Epithelial cell of proximal tubule (primary cell): ENCODE measurements around the gene FNDC3A. TPM values are rescaled to one million over a fixed set of nuclear protein-coding genes. Genes with fewer than 3 reads are reported as not detected.
A peak's percentile ranks its signal among the peaks of the same experiment; 100 is the strongest.

Source experiments
- DNase-seq: peaks from one replicate; pipeline ENCODE4 v3.0.0-alpha.2; 2011; ENCODE audit warnings: low read depth
- H3K4me3 ChIP-seq: 2 replicates; pipeline ENCODE4 v1.5.1; 2011; ENCODE audit warnings: low read depth, mild to moderate bottlenecking, low read length
- CTCF ChIP-seq: conservative IDR thresholded peaks from 2 replicates; pipeline ENCODE4 v1.5.1; 2012; ENCODE audit warnings: low read depth, mild to moderate bottlenecking, low read length
- total RNA-seq: library from RNA; depleted of rRNA; stranded (reverse); fragments of >200 nt; gene quantifications from 2 replicates; pipeline ENCODE4 v1.2.3, GENCODE V29; 2015

The FNDC3A gene
- total RNA-seq, 1 donor from 2014 or later = 27.2 TPM

GRCh38 chr13:48976576-48977285 lies 1.0 kb downstream of the FNDC3A start:
- H3K4me3 ChIP-seq = peak overlapping the region; percentile 72
- no peak for DNase-seq
- TF ChIP-seq CTCF = no peak

- no peak for DNase-seq
- TF ChIP-seq CTCF = no peak
- peak overlapping the region; percentile 72 for H3K4me3 ChIP-seq
Measured at GRCh38 chr13:48977286-48977625, 1.5 kb downstream of the FNDC3A start.

- TF ChIP-seq CTCF = no peak
- DNase-seq = no peak
- H3K4me3 ChIP-seq = peak overlapping the region; percentile 72
Measured at GRCh38 chr13:48977973-48978372, 2.3 kb downstream of the FNDC3A start.

GRCh38 chr13:48978942-48979601 lies 3.4 kb downstream of the FNDC3A start:
- no peak for DNase-seq
- TF ChIP-seq CTCF = no peak
- H3K4me3 ChIP-seq = peak overlapping the region; percentile 72

- no peak overlapping the region for H3K4me3 ChIP-seq
- no peak for DNase-seq
- TF ChIP-seq CTCF = no peak
Measured at GRCh38 chr13:48979892-48980291, 4.2 kb downstream of the FNDC3A start.

GRCh38 chr13:48983331-48983730 lies 7.6 kb downstream of the FNDC3A start:
- no peak overlapping the region for H3K4me3 ChIP-seq
- DNase-seq = no peak
- no peak for TF ChIP-seq CTCF

- no peak overlapping the region for H3K4me3 ChIP-seq
- no peak for TF ChIP-seq CTCF
- DNase-seq = no peak
Measured at GRCh38 chr13:48985756-48986155, 10.0 kb downstream of the FNDC3A start.
